HEK293T (cell line): ENCODE data around the gene TMEM43.

Source experiments
- CTCF ChIA-PET: fragments of 350-600 bp; formaldehyde crosslinking; extraction: SDS; loops from one replicate; lab custom pipeline; 2021; ENCODE audit warnings: antibody characterized with exemption, inconsistent platforms; lab: Yijun Ruan, JAX
- POLR2A ChIA-PET: fragments of 350-600 bp; formaldehyde crosslinking; extraction: SDS; loops from one replicate; lab custom pipeline; 2020; ENCODE audit warnings: antibody characterized with exemption, inconsistent platforms; lab: Yijun Ruan, JAX
- DNase-seq: peaks from one replicate; pipeline ENCODE4 v3.0.0; 2012; ENCODE audit warnings: mixed read lengths; ENCODE audit errors: extremely low spot score
- ARNT ChIP-seq: fragments of 450-650 bp; IDR thresholded peaks from 2 replicates; pipeline ENCODE4 v1.6.1; 2017; ENCODE audit warnings: mild to moderate bottlenecking
- BHLHE40 ChIP-seq: fragments of 450-650 bp; IDR thresholded peaks from 2 replicates; pipeline ENCODE4 v1.6.1; 2016; ENCODE audit warnings: mild to moderate bottlenecking, moderate library complexity, borderline replicate concordance
- ELF4 ChIP-seq: fragments of 450-650 bp; IDR thresholded peaks from 2 replicates; pipeline ENCODE4 v1.6.1; 2017; ENCODE audit warnings: antibody characterized with exemption
- FOXA1 ChIP-seq: fragments of 450-650 bp; IDR thresholded peaks from 2 replicates; pipeline ENCODE4 v1.6.1; 2016; ENCODE audit warnings: mild to moderate bottlenecking
- FOXK2 ChIP-seq: fragments of 450-650 bp; IDR thresholded peaks from 2 replicates; pipeline ENCODE4 v1.6.1; 2016; ENCODE audit warnings: mild to moderate bottlenecking
- FOXM1 ChIP-seq: fragments of 450-650 bp; IDR thresholded peaks from 2 replicates; pipeline ENCODE4 v1.6.1; 2017; ENCODE audit warnings: mild to moderate bottlenecking, borderline replicate concordance
- HDGF ChIP-seq: fragments of 450-650 bp; IDR thresholded peaks from 2 replicates; pipeline ENCODE4 v1.6.1; 2017; ENCODE audit warnings: antibody characterized with exemption, borderline replicate concordance
- L3MBTL2 ChIP-seq: fragments of 450-650 bp; conservative IDR thresholded peaks from 2 replicates; pipeline ENCODE4 v1.6.1; 2016; ENCODE audit warnings: mild to moderate bottlenecking
- LEF1 ChIP-seq: fragments of 450-650 bp; IDR thresholded peaks from 2 replicates; pipeline ENCODE4 v1.6.1; 2017; ENCODE audit warnings: mild to moderate bottlenecking, borderline replicate concordance
- NFRKB ChIP-seq: fragments of 450-650 bp; IDR thresholded peaks from 2 replicates; pipeline ENCODE4 v1.6.1; 2016; ENCODE audit warnings: mild to moderate bottlenecking, moderate library complexity
- PKNOX1 ChIP-seq: fragments of 450-650 bp; IDR thresholded peaks from 2 replicates; pipeline ENCODE4 v1.6.1; 2016
- SP1 ChIP-seq: fragments of 450-650 bp; IDR thresholded peaks from 2 replicates; pipeline ENCODE4 v1.6.1; 2017
- SUZ12 ChIP-seq: fragments of 450-650 bp; IDR thresholded peaks from 2 replicates; pipeline ENCODE4 v1.6.1; 2016; ENCODE audit warnings: mild to moderate bottlenecking
- TARDBP ChIP-seq: fragments of 450-650 bp; IDR thresholded peaks from 2 replicates; pipeline ENCODE4 v1.6.1; 2016
- ZNF384 ChIP-seq: fragments of 450-650 bp; IDR thresholded peaks from 2 replicates; pipeline ENCODE4 v1.6.1; 2016

Gene TMEM43

GRCh38 chr3:14161282-14161681, 36.4 kb downstream of the TMEM43 start:
- TF ChIP-seq SUZ12 (no peak), PKNOX1 (no peak), NFRKB (no peak)
- POLR2A ChIA-PET: interaction anchor here (1.8 kb wide), 1 partner anchor 17 kb away, joined by 6 read pairs; the partner anchor contains the start of genes LSM3 and XPC

GRCh38 chr3:14162178-14162577, 37.3 kb downstream of the TMEM43 start:
- ChIA-PET CTCF (no interaction called here), POLR2A (interaction anchor here (1.4 kb wide), 1 partner anchor 14 kb away, joined by 3 read pairs; no protein-coding TSS in a partner anchor)
- TF ChIP-seq L3MBTL2: no peak
- TF ChIP-seq SUZ12: no peak
- no peak for TF ChIP-seq HDGF
- TF ChIP-seq SP1: no peak
- TF ChIP-seq PKNOX1: no peak
- TF ChIP-seq FOXA1: no peak
- TF ChIP-seq TARDBP: no peak
- TF ChIP-seq NFRKB: no peak
- DNase-seq: no peak

More at GRCh38 chr3:14161282-14161681, 36.4 kb downstream of the TMEM43 start:
- CTCF ChIA-PET: no interaction called here
- no peak for DNase-seq

GRCh38 chr3:14166877-14167603, 42.2 kb downstream of the TMEM43 start:
- ChIA-PET POLR2A (interaction anchor here (1.5 to 2.3 kb wide), 2 partner anchors 11 to 12 kb away, joined by 6 to 10 read pairs; partner anchors contain the start of genes LSM3 and XPC), CTCF (no interaction called here)
- TF ChIP-seq LEF1 (no peak), L3MBTL2 (no peak), ELF4 (no peak), ARNT (no peak), FOXK2 (no peak), ZNF384 (no peak), FOXA1 (no peak)
- DNase-seq: no peak

GRCh38 chr3:14169435-14169834, 44.6 kb downstream of the TMEM43 start:
- no peak for TF ChIP-seq BHLHE40
- TF ChIP-seq HDGF: no peak
- TF ChIP-seq FOXA1: no peak
- TF ChIP-seq ARNT: no peak
- no peak for TF ChIP-seq L3MBTL2
- TF ChIP-seq NFRKB: no peak
- no peak for TF ChIP-seq FOXK2
- no peak for TF ChIP-seq FOXM1
- no peak for TF ChIP-seq LEF1
- no peak for TF ChIP-seq SP1
- no peak for TF ChIP-seq SUZ12
- no peak for TF ChIP-seq ELF4
- ChIA-PET POLR2A (interaction anchor here (2.3 kb wide), 1 partner anchor 9 kb away, joined by 10 read pairs; the partner anchor contains the start of genes LSM3 and XPC), CTCF (no interaction called here)
- DNase-seq: no peak

GRCh38 chr3:14169871-14170270, 45.0 kb downstream of the TMEM43 start:
- ChIA-PET POLR2A (no interaction called here), CTCF (no interaction called here)
- no peak for TF ChIP-seq LEF1
- TF ChIP-seq ZNF384: no peak
- DNase-seq: no peak

- DNase-seq: no peak
- ChIA-PET CTCF (no interaction called here), POLR2A (no interaction called here)
- TF ChIP-seq FOXM1 (no peak), SP1 (no peak), ZNF384 (no peak)
Measured at GRCh38 chr3:14170531-14171159, 45.8 kb downstream of the TMEM43 start.

- CTCF ChIA-PET: no interaction called here
- POLR2A ChIA-PET: no interaction called here
- TF ChIP-seq PKNOX1 (no peak), ARNT (no peak), SP1 (no peak), FOXK2 (no peak), HDGF (no peak), ELF4 (no peak), L3MBTL2 (no peak), BHLHE40 (no peak), SUZ12 (no peak), ZNF384 (no peak), NFRKB (no peak), TARDBP (no peak), LEF1 (no peak), FOXM1 (no peak)
- DNase-seq: no peak
Measured at GRCh38 chr3:14172496-14172895, 47.6 kb downstream of the TMEM43 start.
